GM21723 (cell line): Measurements from ENCODE around the gene CNKSR3.

Experiments
- ATAC-seq: cut with Tn5 transposase; IDR thresholded peaks from one replicate; pipeline ENCODE4 v1.9.1; 2021; ENCODE audit warnings: mild to moderate bottlenecking, moderate library complexity; ENCODE audit not compliant: unreplicated experiment

The CNKSR3 gene

DNA sequence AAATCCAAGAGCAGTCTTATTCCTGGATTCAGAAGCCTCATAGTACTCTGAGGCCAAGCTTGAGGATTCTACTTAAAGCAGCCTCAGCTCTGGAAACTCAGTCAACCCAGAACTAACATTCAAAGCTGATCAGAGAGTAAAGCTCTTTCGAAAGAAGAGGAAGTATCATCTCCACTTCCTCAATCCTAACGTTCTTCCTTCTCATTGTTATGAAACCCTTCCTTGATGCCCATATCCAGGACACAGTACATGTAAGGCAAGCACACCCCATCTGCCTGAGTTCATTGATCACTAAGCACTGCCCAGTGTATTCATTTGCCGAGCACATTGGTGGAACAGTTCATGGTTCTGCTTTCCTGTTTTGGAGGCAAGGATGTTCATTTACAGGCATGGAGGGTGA is 153.8 kb downstream of the CNKSR3 start, which contains the start of gene IPCEF1:
Gene IPCEF1, minus strand, starts transcription at position 114 of the 400 bp plus-strand sequence. CDS start 90,856 bp downstream, outside the sequence.
- ATAC-seq, result no peak

DNA sequence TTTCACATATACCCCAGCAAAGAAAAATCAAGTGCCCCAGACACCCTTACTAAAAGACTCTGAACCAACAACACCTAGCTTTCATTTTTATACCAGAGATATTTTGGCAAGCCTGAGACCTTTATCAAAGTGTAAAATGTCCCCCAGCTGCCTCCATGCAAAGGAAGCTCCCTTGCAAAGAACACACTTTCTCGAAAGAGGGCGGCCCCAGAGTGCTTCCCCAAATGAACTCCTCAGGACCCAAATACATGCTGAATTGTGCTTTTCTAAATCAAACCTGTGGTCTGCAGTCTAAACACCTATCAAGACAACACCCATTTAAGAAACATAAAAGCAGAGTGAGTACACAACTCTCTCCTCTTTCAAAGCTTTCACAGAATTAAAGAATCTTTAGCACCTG is 154.4 kb downstream of the CNKSR3 start:
- ATAC-seq, result no peak

DNA sequence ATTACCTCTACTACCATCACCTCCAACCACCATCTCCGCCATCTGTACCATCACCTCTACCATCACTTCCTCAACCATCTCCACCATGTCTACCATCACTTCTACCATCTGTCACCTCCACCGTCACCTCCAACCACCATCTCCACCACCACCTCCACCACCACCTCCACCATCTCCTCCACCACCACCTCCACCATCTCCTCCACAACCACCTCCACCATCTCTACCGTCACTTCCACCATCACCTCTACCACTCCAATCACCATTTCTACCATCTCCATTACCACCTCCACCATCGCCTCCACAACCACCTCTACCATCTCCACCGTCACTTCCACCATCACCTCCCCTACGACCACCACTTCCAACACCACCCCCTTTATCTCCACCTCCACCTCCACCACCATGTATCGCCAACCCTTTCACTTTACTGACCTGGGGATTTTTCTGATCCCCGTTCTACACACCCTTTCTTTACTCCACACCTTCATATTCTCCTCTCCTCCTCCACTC is 156.2 kb downstream of the CNKSR3 start:
- ATAC-seq, result no peak

DNA sequence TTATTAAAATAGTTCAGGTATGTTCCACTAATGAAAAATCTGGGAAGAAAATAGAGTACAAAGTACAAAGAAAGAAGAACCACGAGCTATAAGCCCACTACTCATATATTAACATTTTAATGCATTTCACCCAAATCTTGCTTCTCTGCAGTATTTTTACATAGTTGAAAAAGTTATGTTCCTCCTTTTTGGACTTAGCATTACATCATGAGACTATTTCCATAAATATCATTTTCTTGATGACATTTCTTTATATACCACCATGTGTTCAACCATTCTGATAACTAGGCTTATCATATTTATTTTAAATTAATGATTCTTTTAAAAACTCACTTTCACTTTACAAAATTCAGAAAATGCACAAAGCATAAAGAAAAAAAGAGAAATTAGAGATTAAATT is 156.9 kb downstream of the CNKSR3 start:
- no peak for ATAC-seq

DNA sequence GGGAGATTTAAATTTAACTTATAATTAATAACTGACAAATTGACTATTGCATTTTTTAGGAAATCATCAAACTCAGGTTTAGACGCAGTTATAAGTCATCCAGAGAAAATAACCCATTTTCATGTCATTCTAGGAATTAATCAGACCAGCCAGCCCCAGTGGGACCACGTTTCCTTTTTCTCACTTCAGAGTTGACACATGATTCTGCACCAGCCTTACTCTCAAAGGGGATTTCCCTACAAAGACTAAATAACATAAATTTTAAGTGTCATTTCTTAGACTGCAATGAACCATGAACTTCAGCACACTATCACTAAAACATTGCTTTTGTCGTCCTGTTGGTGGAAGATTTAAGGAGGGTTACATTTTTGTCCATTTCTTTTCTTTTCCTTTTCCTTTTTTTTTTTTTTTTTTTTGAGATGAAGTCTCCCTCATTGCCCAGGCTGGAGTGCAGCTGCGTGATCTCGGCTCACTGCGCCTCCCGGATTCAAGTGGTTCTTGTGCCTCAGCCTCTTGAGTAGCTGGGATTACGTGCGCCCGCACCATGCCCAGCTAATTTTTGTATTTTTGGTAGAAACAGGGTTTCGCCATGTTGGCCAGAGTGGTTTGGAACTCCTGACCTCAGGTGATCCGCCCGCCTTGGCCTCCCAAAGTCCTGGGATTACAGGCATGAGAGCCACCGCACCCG is 157.4 kb downstream of the CNKSR3 start:
- ATAC-seq, result peak; percentile 75

DNA sequence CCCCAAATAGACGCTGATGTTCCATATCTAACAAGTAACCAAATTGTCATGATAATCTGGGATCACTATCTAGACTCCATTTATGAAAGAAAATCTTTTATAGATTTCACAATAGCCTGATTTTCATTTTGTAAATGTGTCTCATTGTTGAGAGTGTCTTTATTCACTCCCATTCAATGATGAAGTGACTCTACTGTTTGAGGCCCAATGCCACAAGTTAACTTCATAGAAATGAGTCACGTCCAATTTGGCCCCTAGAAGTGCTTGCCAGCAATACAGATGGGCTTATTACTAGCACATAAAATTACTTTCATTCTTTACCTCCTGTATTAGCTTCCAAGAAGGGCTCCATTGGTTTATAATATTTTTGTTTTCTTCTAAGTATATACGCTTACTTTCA is 160.2 kb downstream of the CNKSR3 start:
- no peak for ATAC-seq

DNA sequence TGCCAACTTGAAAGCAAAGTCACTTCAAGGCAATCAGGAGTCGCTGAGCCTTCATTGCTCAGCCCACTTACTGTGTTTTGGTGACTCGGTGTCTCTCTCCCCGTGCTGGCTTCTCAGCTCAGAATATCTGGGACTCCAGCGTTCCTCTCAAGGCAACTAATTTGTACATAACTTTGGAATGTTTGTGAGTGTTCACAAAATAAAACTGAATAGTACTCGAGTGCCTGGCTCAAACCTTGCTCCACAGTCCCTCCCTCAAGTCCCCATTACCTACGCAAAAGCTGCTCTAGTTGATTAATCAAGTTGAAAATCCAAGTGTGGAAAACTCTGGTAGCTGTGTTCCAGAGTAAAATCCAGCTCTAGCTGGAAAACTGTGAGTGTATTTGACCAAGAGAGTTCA is 162.5 kb downstream of the CNKSR3 start:
- no peak for ATAC-seq

DNA sequence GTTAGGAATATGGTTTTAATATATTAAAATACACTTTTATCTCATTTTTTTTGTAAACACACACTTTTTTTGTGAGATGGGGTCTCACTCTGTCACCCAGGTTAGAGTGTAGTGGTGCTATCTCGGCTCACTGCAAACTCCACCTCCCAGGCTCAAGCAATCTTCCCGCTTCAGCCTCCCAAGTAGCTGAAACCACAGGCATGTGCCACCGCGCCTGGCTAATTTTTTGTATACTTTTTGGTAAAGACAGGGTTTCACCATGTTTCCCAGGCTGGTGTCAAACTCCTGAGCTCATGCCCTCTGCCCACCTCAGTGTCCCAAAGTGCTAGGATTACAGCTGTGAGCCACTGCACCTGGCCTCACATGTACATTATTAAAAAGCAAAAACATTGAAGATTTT is 164.7 kb downstream of the CNKSR3 start:
- ATAC-seq, result no peak

DNA sequence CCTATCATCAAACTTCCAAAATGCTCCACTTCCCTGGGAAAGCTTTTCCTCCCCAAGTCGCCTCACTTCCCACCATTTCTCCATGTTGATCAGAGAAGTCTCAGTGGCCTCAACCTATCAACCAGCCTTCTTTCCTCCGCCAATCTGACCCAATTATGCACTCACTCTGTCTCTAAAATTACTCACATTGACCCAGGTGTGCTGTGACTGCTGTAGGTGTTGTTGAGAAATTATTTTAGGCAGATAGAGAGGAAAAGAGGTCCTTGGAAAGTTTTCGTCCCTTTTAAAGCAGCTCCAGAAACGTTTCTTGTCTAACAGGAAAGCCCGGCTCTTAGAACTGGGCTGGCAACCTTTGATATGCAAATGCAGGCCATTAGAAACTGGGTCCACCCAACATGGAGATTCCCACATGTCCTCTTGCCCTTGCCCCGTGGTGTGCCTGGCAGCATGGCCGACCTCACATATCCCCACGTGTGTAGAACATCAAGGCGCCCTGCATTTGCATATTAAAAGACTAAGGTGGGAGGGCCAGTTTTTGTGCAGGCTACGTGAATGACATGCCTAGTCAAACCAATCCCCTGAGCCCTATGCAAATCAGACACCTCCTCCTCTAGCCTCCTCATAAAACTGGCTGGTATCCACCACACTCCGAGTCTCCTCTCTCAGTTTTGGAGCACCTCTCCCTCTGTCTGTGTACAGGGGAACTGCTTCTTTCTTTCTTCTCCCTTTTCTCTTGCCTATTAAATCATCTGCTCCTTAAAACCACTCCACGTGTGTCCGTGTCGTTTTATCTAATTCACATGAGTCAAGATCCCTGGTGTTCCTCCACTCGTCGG is 166.8 kb downstream of the CNKSR3 start:
- ATAC-seq, result no peak

DNA sequence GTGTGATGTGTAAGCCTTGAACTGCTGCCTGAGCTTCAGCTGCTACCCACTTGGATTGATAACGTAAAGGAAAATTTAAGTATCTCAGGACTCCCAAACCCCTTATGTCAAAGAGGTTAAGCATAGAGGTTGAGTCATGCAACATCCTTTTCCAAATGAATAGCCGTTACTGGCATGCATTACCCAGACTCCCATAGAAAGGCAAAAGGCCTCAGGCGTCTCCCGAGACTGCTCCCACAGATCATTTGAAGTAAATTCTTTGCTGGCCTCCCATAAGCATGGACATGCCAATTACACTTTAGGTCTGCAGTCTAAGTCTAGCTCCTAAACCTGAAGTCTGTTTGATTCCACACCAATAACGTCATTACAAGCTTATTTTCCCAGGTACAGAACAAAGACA is 168.6 kb downstream of the CNKSR3 start:
- no peak for ATAC-seq

DNA sequence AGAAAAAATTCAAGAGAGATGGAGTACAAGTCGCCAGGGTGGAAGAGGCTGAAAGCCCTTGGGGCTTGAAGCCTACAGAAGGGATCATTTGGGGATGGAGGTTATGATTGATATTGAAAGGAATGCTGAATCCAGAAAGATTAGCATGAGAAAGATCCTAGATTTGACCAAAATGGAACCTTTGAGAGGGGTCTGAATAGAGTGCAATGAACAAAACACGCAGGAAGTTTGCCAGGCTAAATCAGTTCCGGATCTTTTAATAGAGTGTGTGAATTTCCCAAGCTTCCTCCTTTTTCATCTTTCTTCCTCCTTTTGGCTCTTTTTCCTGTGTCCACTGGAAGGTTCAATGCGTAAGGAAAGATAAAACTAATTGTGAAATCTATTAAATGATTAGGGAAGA is 169.1 kb downstream of the CNKSR3 start:
- no peak for ATAC-seq
